Endothelial cell of umbilical vein (primary cell): ENCODE results near the gene DNAJC11. TPM values are rescaled to one million over a fixed set of nuclear protein-coding genes. Genes with fewer than 3 reads are reported as not detected.

Source experiments
- BruUV-seq: library from RNA; stranded (reverse); fragments of 400-500 nt; replicated peaks from 2 replicates; lab custom pipeline; 2021; lab: Mats Ljungman, UMichigan
- CTCF ChIA-PET: fragments of 300-600, 350-600 bp; sonication (Branson Sonifier 250); formaldehyde crosslinking; loops from one replicate; lab custom pipeline; 2021; ENCODE audit warnings: antibody characterized with exemption, inconsistent platforms; lab: Charles Lee
- POLR2A ChIA-PET: fragments of 300-600, 350-600 bp; sonication (Branson Sonifier 250); formaldehyde crosslinking; loops from one replicate; lab custom pipeline; 2021; ENCODE audit warnings: antibody characterized with exemption, inconsistent platforms; lab: Charles Lee
- DNase-seq: peaks from one replicate; pipeline ENCODE4 v3.0.0-alpha.2; 2011; ENCODE audit warnings: low read depth, low spot score
- FAIRE-seq: peaks from 2 replicates; lab custom pipeline; 2011; peaks lifted over from hg19 to GRCh38; lab: Jason Lieb, UNC
- H2AFZ ChIP-seq: 2 replicates; pipeline ENCODE4 v1.6.0; 2012; ENCODE audit warnings: low read depth, low read length, control low read depth, inconsistent platforms
- H3K27ac ChIP-seq: 2 replicates; pipeline ENCODE4 v1.5.1; 2011; ENCODE audit warnings: low read depth, mild to moderate bottlenecking, control low read depth, low read length, moderate library complexity; ENCODE audit not compliant: insufficient read depth
- H3K27me3 ChIP-seq, 2 experiments: 2 replicates each; pipeline versions ENCODE4 v1.6.0 to v1.6.1; 2011; ENCODE audit warnings: low read length in 2 of 2, mixed read lengths in 1 of 2; ENCODE audit not compliant: control insufficient read depth in 2 of 2, insufficient read depth in 2 of 2
- H3K36me3 ChIP-seq, 2 experiments: 2 replicates in 1 of 2; 3 replicates in 1 of 2; pipeline ENCODE4 v1.5.1; 2011; ENCODE audit warnings: low read length in 2 of 2, mild to moderate bottlenecking in 1 of 2, moderate library complexity in 1 of 2; ENCODE audit not compliant: control insufficient read depth in 2 of 2, insufficient read depth in 2 of 2; ENCODE audit errors: extremely low read depth in 1 of 2
- H3K4me1 ChIP-seq: 3 replicates; pipeline ENCODE4 v1.5.1; 2011; ENCODE audit warnings: mild to moderate bottlenecking, low read length; ENCODE audit not compliant: control insufficient read depth, insufficient read depth; ENCODE audit errors: extremely low read depth
- H3K4me2 ChIP-seq: 2 replicates; pipeline ENCODE4 v1.6.1; 2011; ENCODE audit warnings: low read length, control low read depth, mixed read lengths; ENCODE audit not compliant: insufficient read depth
- H3K4me3 ChIP-seq, 3 experiments: fragments of 200-600 bp in 1 of 3; sonication (generic), shearing (Covaris generic) in 1 of 3; replicated peaks in 1 of 3; 2 replicates each; pipeline ENCODE4 v1.5.1; 2011 to 2016; ENCODE audit warnings: control low read depth in 3 of 3, low read length in 3 of 3, mild to moderate bottlenecking in 2 of 3, inconsistent platforms in 1 of 3, low read depth in 1 of 3, moderate library complexity in 1 of 3; ENCODE audit not compliant: insufficient read depth in 1 of 3
- H3K79me2 ChIP-seq: 2 replicates; pipeline ENCODE4 v1.6.0; 2012; ENCODE audit warnings: low read length, inconsistent platforms; ENCODE audit not compliant: control insufficient read depth, insufficient read depth
- H3K9ac ChIP-seq: replicated peaks from 2 replicates; pipeline ENCODE3; 2011; ENCODE audit warnings: low read length, control low read depth; ENCODE audit not compliant: insufficient read depth; ENCODE audit errors: extremely low read depth
- H3K9me1 ChIP-seq: replicated peaks from 3 replicates; pipeline ENCODE4 v1.6.0; 2011; ENCODE audit warnings: mild to moderate bottlenecking, low read length; ENCODE audit not compliant: control insufficient read depth, insufficient read depth; ENCODE audit errors: extremely low read depth
- H3K9me3 ChIP-seq: replicated peaks from 2 replicates; pipeline ENCODE4 v1.5.1; 2012; ENCODE audit warnings: low read length, inconsistent platforms; ENCODE audit not compliant: control insufficient read depth, insufficient read depth
- H4K20me1 ChIP-seq: replicated peaks from 2 replicates; pipeline ENCODE3; 2011; ENCODE audit warnings: mild to moderate bottlenecking, low read length; ENCODE audit not compliant: control insufficient read depth, insufficient read depth; ENCODE audit errors: extremely low read depth
- CTCF ChIP-seq, 2 donors: IDR thresholded peaks; 1 replicate in 1 of 2; 2 replicates in 1 of 2; pipeline ENCODE4 v1.5.1; 2011; ENCODE audit warnings: low read length in 2 of 2, mild to moderate bottlenecking in 2 of 2, moderate library complexity in 2 of 2, control low read depth in 1 of 2, inconsistent platforms in 1 of 2, low read depth in 1 of 2; ENCODE audit not compliant: insufficient read depth in 1 of 2; ENCODE audit errors: extremely low read depth in 1 of 2
- EZH2 ChIP-seq: IDR thresholded peaks from 2 replicates; pipeline ENCODE4 v1.6.1; 2012; ENCODE audit warnings: borderline replicate concordance, low read depth, mild to moderate bottlenecking, moderate library complexity, low read length, inconsistent platforms; ENCODE audit not compliant: severe bottlenecking
- FOS ChIP-seq: IDR thresholded peaks from 2 replicates; pipeline ENCODE4 v1.6.1; 2011; ENCODE audit warnings: mild to moderate bottlenecking, low read length, moderate library complexity, borderline replicate concordance; ENCODE audit not compliant: insufficient read depth
- GATA2 ChIP-seq: IDR thresholded peaks from 2 replicates; pipeline ENCODE4 v1.7.0; 2011; ENCODE audit warnings: low read depth, mild to moderate bottlenecking, moderate library complexity, mixed read lengths, low read length; ENCODE audit not compliant: insufficient read length, insufficient read depth
- JUN ChIP-seq: IDR thresholded peaks from 2 replicates; pipeline ENCODE4 v1.6.1; 2011; ENCODE audit warnings: borderline replicate concordance, low read depth; ENCODE audit not compliant: insufficient read length, insufficient read depth
- MAX ChIP-seq: IDR thresholded peaks from 2 replicates; pipeline ENCODE4 v1.6.1; 2011; ENCODE audit not compliant: insufficient read depth, insufficient read length
- MYC ChIP-seq: IDR thresholded peaks from one replicate; pipeline ENCODE4 v1.6.1; 2011; ENCODE audit warnings: mild to moderate bottlenecking, low read depth, low read length
- POLR2A ChIP-seq: IDR thresholded peaks from 2 replicates; pipeline ENCODE4 v1.6.1; 2012; ENCODE audit warnings: low read depth, mild to moderate bottlenecking, control low read depth, low read length
- POLR2AphosphoS5 ChIP-seq: IDR thresholded peaks from 2 replicates; pipeline ENCODE4 v1.6.1; 2012; ENCODE audit warnings: low read depth, mild to moderate bottlenecking, control low read depth, low read length, moderate library complexity; ENCODE audit not compliant: insufficient read depth
- dilution Hi-C: fragments of 300-500 bp; cut with MboI; formaldehyde crosslinking; loops from one replicate; pipeline ENCODE4 v1.15.0; 2019; ENCODE audit warnings: low sequenced_read_pairs; ENCODE audit not compliant: extremely low pct_ligation_motif_present
- intact Hi-C: fragments of 100-400 bp; cut with micrococcal nuclease; formaldehyde crosslinking; loops from one replicate; pipeline ENCODE4 v1.10.0; 2022
- polyA plus RNA-seq, 4 experiments: library from polyadenylated mRNA; depleted of rRNA in 3 of 4; stranded (reverse) in 3 of 4; unstranded in 1 of 4; fragments of >200 nt; gene quantifications; 2 replicates each; pipeline versions ENCODE4 v1.2.1 to v1.2.3, GENCODE V29; 2011 to 2012; ENCODE audit warnings: missing spikeins in 1 of 4
- total RNA-seq: library from RNA; stranded (reverse); gene quantifications from 2 replicates; pipeline ENCODE4 v1.2.3, GENCODE V29; 2021

Gene DNAJC11
- total and polyA plus RNA-seq, 2 donors (not counting 3 experiments of a cell fraction or from before 2014, with no cell fraction given) = 31.1 to 64.3 TPM

DNA sequence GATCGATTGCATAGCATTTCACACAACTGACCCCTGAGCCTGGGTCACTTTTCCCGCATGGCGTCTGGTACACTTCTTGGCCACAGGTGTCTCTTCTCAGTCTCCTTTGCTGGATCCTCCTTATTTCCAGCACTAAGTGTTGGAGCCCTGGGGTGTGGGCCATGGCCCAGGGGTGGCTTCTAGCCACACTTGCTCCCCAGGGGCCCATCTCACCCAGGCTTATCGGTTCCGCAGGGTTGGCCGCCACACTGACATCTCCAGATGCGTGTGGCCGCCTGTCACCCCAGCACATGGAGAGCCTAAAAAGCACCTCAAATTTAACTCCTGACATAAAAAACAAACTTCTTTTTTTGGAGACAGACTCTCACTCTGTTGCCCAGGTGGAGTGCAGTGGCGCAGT lies 74.6 kb downstream of the DNAJC11 start:
- no peak for FAIRE-seq
- Histone ChIP-seq H3K9me3 (no peaks in the 10 kb centered on the region), H3K27me3 (no peaks in the 10 kb centered on the region), H3K4me3 (no peak overlapping the region), H3K27ac (no peak overlapping the region), H3K36me3 (peaks cover 11 to 22% of the 10 kb centered on the region in 2 experiments), H3K4me2 (no peak overlapping the region), H4K20me1 (no peaks in the 10 kb centered on the region), H3K4me1 (peaks cover 4% of the 10 kb centered on the region), H3K79me2 (peaks cover 21% of the 10 kb centered on the region), H2AFZ (no peak overlapping the region), H3K9me1 (no peaks in the 10 kb centered on the region), H3K9ac (no peak overlapping the region)
- no peak for DNase-seq
- ChIA-PET CTCF (no interaction called here), POLR2A (no interaction called here)
- no TSS peak for BruUV-seq
- dilution Hi-C loops = no loop called here
- TF ChIP-seq POLR2AphosphoS5 (no peak), JUN (no peak), MYC (no peak), GATA2 (no peak), CTCF (IDR thresholded peaks at IDR 0.05; ENCODE audit: extremely low read depth in 1 of 2, insufficient read depth in 1 of 2, low read depth in 1 of 2, low read length in 2 of 2) (no peak), EZH2 (no peak), POLR2A (no peak), MAX (no peak), FOS (no peak)
- intact Hi-C loops = loop anchor here (5.0 kb wide), 1 partner anchor 140 kb away; no protein-coding TSS in a partner anchor
